ENCODE results near the gene C1orf167. TPM values are rescaled to one million over a fixed set of nuclear protein-coding genes. Genes with fewer than 3 reads are reported as not detected.

C1orf167 gene
- total RNA-seq, 1 donor from 2014 or later: not detected

DNA sequence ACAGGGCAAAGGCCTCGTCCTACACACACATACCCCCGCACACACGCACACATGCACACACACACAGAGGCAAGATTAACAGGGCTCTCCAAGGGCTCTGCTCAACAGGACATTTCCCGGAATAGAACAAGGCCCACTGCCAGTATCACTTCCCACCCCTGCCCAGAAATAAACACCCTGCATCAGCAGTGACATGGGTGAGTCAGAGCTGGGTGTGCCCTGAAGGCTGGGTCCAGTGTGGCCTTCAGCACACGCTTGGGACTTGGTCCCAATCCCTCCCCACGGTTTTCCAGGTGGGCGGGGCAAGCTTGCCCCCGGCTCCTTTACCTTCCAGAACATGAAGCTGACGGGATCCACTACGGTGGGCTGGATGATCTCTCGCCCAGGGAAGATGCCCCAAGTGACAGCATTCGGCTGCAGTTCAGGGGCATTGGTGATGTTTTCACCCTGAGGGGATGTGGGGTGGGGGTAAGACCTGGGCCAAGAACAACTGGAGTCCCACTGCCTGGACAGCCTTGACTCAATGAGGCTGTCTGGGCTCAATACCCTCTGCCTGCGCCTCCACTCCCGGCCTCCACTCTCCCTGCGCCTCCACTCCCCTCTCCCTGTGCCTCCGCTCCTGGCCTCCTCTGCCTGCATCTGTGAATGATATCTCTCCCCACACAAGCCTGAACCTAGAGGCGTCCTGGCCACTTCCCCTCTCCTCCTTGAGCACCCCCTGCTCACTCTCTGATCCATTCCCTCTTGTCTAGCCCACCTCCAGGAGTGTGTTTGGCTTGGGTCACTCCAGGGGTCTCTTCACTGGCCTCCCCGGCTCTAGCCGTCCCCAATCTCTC lies 29.1 kb downstream of the C1orf167 start:
- Mint-ChIP-seq H3K9me3 (ENCODE audit: low read depth) (no peaks in the 10 kb centered on the region), H3K27ac (ENCODE audit: unreplicated experiment) (peak overlapping the region; percentile 86), H3K27me3 (ENCODE audit: low read depth) (no peaks in the 10 kb centered on the region), H3K4me3 (ENCODE audit: unreplicated experiment) (peak overlapping the region; percentile 44), H3K36me3 (ENCODE audit: low read depth) (peaks cover 21% of the 10 kb centered on the region), H3K4me1 (ENCODE audit: low read depth) (peaks cover 38% of the 10 kb centered on the region)
- no peak for DNase-seq (ENCODE audit: low spot score)
- TF ChIP-seq, protein P1, sequence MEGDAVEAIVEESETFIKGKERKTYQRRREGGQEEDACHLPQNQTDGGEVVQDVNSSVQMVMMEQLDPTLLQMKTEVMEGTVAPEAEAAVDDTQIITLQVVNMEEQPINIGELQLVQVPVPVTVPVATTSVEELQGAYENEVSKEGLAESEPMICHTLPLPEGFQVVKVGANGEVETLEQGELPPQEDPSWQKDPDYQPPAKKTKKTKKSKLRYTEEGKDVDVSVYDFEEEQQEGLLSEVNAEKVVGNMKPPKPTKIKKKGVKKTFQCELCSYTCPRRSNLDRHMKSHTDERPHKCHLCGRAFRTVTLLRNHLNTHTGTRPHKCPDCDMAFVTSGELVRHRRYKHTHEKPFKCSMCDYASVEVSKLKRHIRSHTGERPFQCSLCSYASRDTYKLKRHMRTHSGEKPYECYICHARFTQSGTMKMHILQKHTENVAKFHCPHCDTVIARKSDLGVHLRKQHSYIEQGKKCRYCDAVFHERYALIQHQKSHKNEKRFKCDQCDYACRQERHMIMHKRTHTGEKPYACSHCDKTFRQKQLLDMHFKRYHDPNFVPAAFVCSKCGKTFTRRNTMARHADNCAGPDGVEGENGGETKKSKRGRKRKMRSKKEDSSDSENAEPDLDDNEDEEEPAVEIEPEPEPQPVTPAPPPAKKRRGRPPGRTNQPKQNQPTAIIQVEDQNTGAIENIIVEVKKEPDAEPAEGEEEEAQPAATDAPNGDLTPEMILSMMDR (IDR thresholded peaks at IDR 0.05): no peak

DNA sequence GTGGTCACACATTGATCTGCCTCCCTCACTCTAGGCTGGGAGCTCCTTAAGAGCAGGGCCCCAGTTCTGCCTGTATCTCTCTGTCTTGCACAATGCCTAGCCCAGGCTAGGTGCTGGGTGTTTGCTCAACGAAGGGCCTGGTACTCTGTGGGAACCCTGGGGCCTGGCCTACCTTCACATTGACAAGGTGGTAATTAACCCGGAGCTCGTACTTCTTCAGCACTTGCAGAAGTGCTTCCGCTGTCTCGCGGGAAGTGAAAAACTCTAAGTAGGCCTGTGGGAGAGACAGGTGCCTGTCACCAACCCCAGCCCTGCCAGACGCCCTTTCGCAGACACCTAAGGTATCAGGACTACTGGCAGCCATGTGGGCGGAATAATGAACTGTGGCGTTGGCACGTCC lies 30.1 kb downstream of the C1orf167 start:
- H3K9me3 Mint-ChIP-seq (ENCODE audit: low read depth): no peaks in the 10 kb centered on the region
- peaks cover 34% of the 10 kb centered on the region for H3K4me1 Mint-ChIP-seq (ENCODE audit: low read depth)
- no peak overlapping the region for H3K4me3 Mint-ChIP-seq (ENCODE audit: unreplicated experiment)
- no peaks in the 10 kb centered on the region for H3K27me3 Mint-ChIP-seq (ENCODE audit: low read depth)
- peak overlapping the region; percentile 86 for H3K27ac Mint-ChIP-seq (ENCODE audit: unreplicated experiment)
- H3K36me3 Mint-ChIP-seq (ENCODE audit: low read depth): peaks cover 21% of the 10 kb centered on the region
- TF ChIP-seq, protein P1 (IDR thresholded peaks at IDR 0.05): no peak
- no peak for DNase-seq (ENCODE audit: low spot score)

DNA sequence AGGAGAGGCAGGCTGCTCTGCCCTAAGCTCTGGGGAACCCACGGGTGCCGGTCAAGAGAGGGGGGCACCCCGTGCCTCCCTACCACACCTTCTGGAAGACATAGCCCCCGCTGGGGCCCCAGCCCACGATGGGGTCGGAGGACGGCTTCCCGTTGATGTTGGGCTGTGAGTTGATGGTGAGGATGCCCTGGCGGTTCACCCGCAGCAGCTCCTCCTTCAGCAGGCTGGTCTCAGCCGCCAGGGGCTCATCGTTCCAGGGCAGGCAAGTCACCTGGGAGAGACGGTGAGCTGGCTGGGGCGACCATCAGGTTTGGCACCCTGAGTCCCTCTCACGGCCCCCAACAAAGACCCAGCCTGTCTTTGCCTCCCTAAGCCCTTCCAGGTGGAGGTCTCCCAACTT lies 31.8 kb downstream of the C1orf167 start:
- no peak for DNase-seq (ENCODE audit: low spot score)
- Mint-ChIP-seq H3K9me3 (ENCODE audit: low read depth) (no peaks in the 10 kb centered on the region), H3K36me3 (ENCODE audit: low read depth) (peaks cover 21% of the 10 kb centered on the region), H3K27me3 (ENCODE audit: low read depth) (no peaks in the 10 kb centered on the region), H3K4me1 (ENCODE audit: low read depth) (peaks cover 22% of the 10 kb centered on the region), H3K27ac (ENCODE audit: unreplicated experiment) (no peak overlapping the region), H3K4me3 (ENCODE audit: unreplicated experiment) (no peak overlapping the region)
- TF ChIP-seq, protein P1 (IDR thresholded peaks at IDR 0.05): no peak

DNA sequence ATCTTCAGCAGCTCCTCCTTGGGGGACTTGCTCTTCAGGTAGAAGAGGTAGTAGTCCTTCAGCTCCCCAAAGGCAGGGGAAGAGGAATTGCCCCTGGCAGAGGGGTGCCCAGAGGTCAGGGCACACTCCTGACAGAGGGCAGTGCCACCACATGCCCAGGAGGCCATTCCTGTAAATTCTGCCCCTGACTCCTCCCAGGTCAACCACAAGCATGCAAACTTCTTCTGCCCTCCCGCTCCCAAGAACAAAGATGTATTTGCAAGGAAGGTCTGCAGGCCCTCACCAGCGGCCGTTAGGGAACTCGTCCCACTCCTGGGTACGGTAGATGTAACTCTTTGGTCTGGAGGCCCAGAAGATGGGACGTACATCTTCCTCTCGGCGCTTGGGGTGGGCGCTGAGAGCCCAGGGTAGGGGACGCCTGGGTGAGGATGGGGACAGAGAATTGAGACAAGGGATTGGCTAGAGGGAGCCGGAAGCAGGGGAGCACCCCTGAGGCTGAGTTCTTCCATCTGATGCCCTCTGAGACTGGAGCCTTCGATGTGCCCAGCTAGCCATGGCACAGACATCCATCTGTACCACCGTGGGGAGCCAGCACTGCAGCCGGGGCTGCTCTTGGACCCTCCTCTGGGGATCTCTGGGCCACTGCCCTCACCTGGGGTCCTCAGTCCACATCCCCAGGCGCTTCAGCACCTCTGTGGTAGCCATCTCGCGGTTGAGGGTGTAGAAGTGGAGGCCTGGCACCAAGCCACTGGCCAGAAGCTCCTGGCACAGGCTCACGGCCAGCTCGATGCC lies 32.6 kb downstream of the C1orf167 start:
- TF ChIP-seq, protein P1 (IDR thresholded peaks at IDR 0.05): no peak
- Mint-ChIP-seq H3K27me3 (ENCODE audit: low read depth) (no peaks in the 10 kb centered on the region), H3K9me3 (ENCODE audit: low read depth) (no peaks in the 10 kb centered on the region), H3K36me3 (ENCODE audit: low read depth) (peaks cover 21% of the 10 kb centered on the region), H3K4me1 (ENCODE audit: low read depth) (peaks cover 22% of the 10 kb centered on the region), H3K27ac (ENCODE audit: unreplicated experiment) (peak overlapping the region; percentile 32), H3K4me3 (ENCODE audit: unreplicated experiment) (no peak overlapping the region)
- DNase-seq (ENCODE audit: low spot score): no peak

DNA sequence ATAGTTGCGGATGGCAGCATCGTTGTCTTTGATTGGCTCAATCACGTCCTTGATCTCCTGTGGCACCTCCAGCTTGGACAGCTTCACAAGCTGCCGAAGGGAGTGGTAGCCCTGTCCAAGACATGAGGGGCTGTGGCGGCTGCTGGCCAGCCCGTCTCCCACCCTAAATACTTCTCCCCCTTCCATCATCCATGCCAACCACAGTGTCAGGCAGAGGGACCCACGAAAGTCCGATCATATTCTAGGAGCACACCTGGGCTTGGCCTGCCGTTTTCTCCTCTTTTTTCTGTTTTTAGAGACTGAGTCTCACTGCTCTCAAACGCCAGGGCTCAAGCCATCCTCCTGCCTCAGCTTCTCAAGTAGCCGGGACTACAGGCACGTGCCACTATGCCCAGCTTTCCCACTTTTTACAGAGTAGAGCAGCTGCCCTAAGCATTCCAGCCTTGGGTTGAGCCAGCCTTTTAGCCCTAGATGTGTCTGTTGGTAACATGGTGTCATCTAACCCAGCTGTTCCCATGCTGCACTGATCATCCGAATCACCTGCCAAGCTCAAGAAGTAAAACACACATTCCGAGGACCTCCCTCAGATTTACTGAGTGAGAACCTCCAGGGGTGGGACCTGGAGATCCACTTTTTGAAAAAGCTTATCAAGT lies 33.4 kb downstream of the C1orf167 start:
- no peaks in the 10 kb centered on the region for H3K9me3 Mint-ChIP-seq (ENCODE audit: low read depth)
- peaks cover 25% of the 10 kb centered on the region for H3K36me3 Mint-ChIP-seq (ENCODE audit: low read depth)
- no peak overlapping the region for H3K4me3 Mint-ChIP-seq (ENCODE audit: unreplicated experiment)
- no peak for DNase-seq (ENCODE audit: low spot score)
- no peak overlapping the region for H3K27ac Mint-ChIP-seq (ENCODE audit: unreplicated experiment)
- H3K4me1 Mint-ChIP-seq (ENCODE audit: low read depth): peaks cover 21% of the 10 kb centered on the region
- TF ChIP-seq, protein P1 (IDR thresholded peaks at IDR 0.05): no peak
- H3K27me3 Mint-ChIP-seq (ENCODE audit: low read depth): no peaks in the 10 kb centered on the region
